NCI-H2171 (cell line): ENCODE results near the gene NRGN.

Experiments used
- DNase-seq: peaks from one replicate; lab custom pipeline; 2025; lab: John Stamatoyannopoulos, UW

The NRGN gene

GRCh38 chr11:124739479-124740276, at the start of gene NRGN:
TSS of gene NRGN (plus strand) at chr11:124739942. CDS start at chr11:124740085, 143 bp downstream.
- peak; percentile 74 for DNase-seq

GRCh38 chr11:124693142-124693541, 46.6 kb upstream of the NRGN start:
- DNase-seq, result no peak

GRCh38 chr11:124699547-124699946, 40.2 kb upstream of the NRGN start:
- DNase-seq, result no peak

GRCh38 chr11:124700028-124700427, 39.7 kb upstream of the NRGN start:
- DNase-seq, result no peak

GRCh38 chr11:124707829-124708228, 31.9 kb upstream of the NRGN start:
- DNase-seq, result no peak

GRCh38 chr11:124712392-124712791, 27.4 kb upstream of the NRGN start:
- DNase-seq, result no peak

- no peak for DNase-seq
Measured at GRCh38 chr11:124716591-124716990, 23.2 kb upstream of the NRGN start.

- DNase-seq, result no peak
Measured at GRCh38 chr11:124717421-124717785, 22.3 kb upstream of the NRGN start.

GRCh38 chr11:124717786-124718651, 21.7 kb upstream of the NRGN start:
- DNase-seq, result no peak

- DNase-seq, result no peak
Measured at GRCh38 chr11:124718801-124719200, 20.9 kb upstream of the NRGN start.

GRCh38 chr11:124719534-124719933, 20.2 kb upstream of the NRGN start:
- DNase-seq, result no peak

GRCh38 chr11:124722176-124722575, 17.6 kb upstream of the NRGN start:
- no peak for DNase-seq

- no peak for DNase-seq
Measured at GRCh38 chr11:124724979-124725718, 14.6 kb upstream of the NRGN start.

- no peak for DNase-seq
Measured at GRCh38 chr11:124725719-124726105, 14.0 kb upstream of the NRGN start.

- DNase-seq, result no peak
Measured at GRCh38 chr11:124727474-124727873, 12.3 kb upstream of the NRGN start.

- no peak for DNase-seq
Measured at GRCh38 chr11:124728134-124728533, 11.6 kb upstream of the NRGN start.

- DNase-seq, result no peak
Measured at GRCh38 chr11:124729571-124729970, 10.2 kb upstream of the NRGN start.

- no peak for DNase-seq
Measured at GRCh38 chr11:124732230-124732629, 7.5 kb upstream of the NRGN start.

GRCh38 chr11:124736736-124737135, 3.0 kb upstream of the NRGN start:
- DNase-seq, result no peak

GRCh38 chr11:124737638-124738305, 2.0 kb upstream of the NRGN start:
- no peak for DNase-seq

- DNase-seq, result no peak
Measured at GRCh38 chr11:124738713-124739478, 846 bp upstream of the NRGN start.
